GM21528 (cell line): ENCODE measurements around the gene NKX1-1.
"Not testable (repeated sequence)": the region's sequence is repeated elsewhere in the genome, so short reads cannot be mapped to it uniquely, and the experiment has no call there.

Experiments
- ATAC-seq: cut with Tn5 transposase; IDR thresholded peaks from one replicate; pipeline ENCODE4 v1.9.1; 2021; ENCODE audit warnings: mild to moderate bottlenecking, moderate library complexity; ENCODE audit not compliant: unreplicated experiment, low FRiP score

NKX1-1 gene

GRCh38 chr4:1405636-1406393 is 427 bp downstream of the NKX1-1 start:
- ATAC-seq, result no peak

GRCh38 chr4:1405254-1405635 is 997 bp downstream of the NKX1-1 start:
- no peak for ATAC-seq

GRCh38 chr4:1404573-1405253 is 1.5 kb downstream of the NKX1-1 start:
- ATAC-seq, result no peak

GRCh38 chr4:1403591-1404572 is 2.4 kb downstream of the NKX1-1 start:
- ATAC-seq, result no peak

GRCh38 chr4:1403177-1403583 is 3.1 kb downstream of the NKX1-1 start:
- no peak for ATAC-seq

- no peak for ATAC-seq
These were observed 3.6 kb downstream of the NKX1-1 start for GRCh38 chr4:1402516-1403091.

- ATAC-seq, result no peak
These were observed 4.2 kb downstream of the NKX1-1 start for GRCh38 chr4:1402021-1402515.

GRCh38 chr4:1401409-1402020 is 4.7 kb downstream of the NKX1-1 start:
- ATAC-seq, result no peak

- ATAC-seq, result no peak
These were observed 5.3 kb downstream of the NKX1-1 start for GRCh38 chr4:1400831-1401408.

- no peak for ATAC-seq
These were observed 5.9 kb downstream of the NKX1-1 start for GRCh38 chr4:1400191-1400805.

GRCh38 chr4:1399508-1400190 is 6.6 kb downstream of the NKX1-1 start:
- no peak for ATAC-seq

- ATAC-seq, result no peak
These were observed 7.3 kb downstream of the NKX1-1 start for GRCh38 chr4:1398681-1399507.

GRCh38 chr4:1396806-1397455 is 9.3 kb downstream of the NKX1-1 start:
- ATAC-seq, result no peak

GRCh38 chr4:1395941-1396805 is 10.1 kb downstream of the NKX1-1 start:
- no peak for ATAC-seq

- ATAC-seq, result not testable (repeated sequence)
These were observed 10.8 kb downstream of the NKX1-1 start for GRCh38 chr4:1395389-1395820.
